ENCODE measurements around the gene MAP2K2.
"Not testable (repeated sequence)": the region's sequence is repeated elsewhere in the genome, so short reads cannot be mapped to it uniquely, and the experiment has no call there.

The MAP2K2 gene

DNA sequence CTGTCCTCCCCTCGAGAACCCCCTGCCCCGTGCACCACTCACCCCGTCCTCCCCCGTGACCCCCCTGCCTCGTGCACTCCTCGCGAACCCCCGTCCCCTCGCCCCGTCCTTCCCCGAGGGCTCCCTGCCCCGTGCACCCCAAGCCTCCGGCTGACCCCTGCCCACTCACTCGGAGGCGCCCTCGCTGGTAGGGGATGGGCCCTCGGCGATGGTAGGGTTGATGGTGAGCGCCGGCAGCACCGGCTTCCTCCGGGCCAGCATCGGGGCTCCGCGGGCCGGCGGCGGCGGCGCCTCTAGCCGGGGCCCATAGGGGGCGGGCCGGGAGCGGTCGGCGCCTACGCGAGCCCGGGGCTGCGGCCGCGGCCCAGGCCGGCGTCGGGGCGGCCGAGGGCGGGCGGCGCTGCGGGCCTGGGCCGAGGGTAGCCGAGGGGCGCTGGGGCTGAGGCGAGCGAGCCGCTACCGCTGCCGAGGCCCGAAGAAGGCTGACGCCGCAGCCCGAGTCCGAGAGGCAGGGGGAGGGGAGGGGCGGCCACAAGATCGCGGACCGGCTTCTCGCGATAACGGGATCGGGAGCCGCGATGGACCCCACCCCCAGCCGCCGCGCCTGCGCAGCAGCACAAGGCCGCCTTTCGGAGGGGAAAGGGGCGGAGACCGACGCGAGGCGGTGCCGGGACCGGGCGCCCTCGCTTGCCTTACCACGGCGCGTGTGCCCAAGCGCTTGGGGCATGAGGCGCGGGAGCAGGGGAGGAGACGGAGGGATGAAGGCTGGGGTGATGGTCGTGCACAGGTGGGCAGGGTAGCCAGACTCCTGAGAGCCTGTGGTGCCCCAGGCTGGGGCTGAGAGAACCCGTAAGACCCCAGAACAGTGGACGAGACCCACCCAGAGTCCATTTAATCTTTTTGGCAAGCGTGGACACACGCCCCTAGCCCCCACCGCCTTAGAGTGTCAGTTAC lies at the start of gene MAP2K2:
Gene MAP2K2 (minus strand): TSS at position 508 of the 954 bp plus-strand sequence. CDS start 247 bp downstream, at position 261.
- DNase-seq, result peak; percentile 94 to 96

DNA sequence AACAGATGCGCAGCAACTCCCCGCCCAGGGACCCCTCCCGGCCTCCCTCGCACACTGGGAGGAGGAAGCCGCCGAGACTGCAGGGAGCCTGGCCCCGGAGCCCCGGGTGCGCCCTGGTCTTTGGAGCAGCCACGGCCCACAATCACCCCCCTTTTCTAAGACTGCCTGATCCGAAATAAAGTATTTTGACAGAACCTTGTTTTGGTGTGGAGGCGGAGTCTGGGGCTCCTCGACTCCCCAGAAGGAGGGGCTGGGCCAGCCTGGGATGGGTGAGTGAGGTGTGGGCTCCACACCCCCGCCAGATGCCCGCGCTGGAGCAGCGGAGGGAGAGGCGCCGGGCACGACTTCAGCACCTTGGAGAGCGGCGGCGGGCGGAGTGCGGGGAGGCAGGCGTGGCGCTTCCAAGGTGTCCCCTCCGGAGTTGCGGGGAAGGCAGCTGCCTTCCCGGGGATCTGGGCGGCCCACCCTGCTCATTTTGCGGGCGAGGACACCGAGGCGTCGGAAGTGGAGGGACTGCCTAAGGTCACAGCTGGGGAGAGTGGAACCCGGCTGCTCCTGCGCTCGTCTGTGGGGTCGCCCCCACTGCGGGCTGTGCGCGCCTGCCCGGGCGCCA lies 49.0 kb upstream of the MAP2K2 start:
- peak; percentile 33 to 67 for DNase-seq

DNA sequence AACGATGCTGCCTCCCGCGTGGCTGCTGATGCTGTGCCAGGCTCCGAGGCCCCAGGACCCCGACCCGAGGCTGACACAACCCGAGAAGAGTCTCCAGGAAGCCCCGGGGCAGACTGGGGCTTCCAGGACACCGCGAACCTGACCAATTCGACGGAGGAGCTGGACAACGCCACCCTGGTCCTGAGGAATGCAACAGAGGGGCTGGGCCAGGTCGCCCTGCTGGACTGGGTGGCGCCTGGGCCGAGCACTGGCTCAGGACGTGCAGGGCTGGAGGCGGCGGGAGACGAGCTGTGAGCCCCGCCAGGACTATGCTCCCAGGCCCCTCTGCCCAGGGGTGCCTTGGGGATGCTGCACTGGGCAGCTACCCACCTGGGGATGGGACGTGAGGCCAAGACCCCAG lies 47.8 kb upstream of the MAP2K2 start:
- no peak for DNase-seq

DNA sequence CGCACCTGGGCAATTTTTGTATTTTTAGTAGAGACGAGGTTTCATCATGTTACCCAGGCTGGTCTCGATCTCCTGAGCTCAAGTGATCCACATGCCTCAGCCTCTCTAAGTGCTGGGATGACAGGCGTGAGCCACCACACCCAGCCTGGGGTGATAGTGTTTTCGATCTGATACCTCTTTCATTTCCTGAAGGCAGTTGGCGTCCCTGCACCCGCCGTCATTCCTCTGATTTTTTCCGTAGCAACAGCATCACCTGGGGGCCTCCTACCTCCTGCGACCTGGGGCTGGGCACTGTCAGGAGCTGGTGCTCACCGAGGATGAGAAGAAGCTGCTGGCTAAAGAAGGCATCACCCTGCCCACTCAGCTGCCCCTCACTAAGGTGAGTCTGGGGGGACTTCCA lies 40.3 kb upstream of the MAP2K2 start:
- no peak for DNase-seq

DNA sequence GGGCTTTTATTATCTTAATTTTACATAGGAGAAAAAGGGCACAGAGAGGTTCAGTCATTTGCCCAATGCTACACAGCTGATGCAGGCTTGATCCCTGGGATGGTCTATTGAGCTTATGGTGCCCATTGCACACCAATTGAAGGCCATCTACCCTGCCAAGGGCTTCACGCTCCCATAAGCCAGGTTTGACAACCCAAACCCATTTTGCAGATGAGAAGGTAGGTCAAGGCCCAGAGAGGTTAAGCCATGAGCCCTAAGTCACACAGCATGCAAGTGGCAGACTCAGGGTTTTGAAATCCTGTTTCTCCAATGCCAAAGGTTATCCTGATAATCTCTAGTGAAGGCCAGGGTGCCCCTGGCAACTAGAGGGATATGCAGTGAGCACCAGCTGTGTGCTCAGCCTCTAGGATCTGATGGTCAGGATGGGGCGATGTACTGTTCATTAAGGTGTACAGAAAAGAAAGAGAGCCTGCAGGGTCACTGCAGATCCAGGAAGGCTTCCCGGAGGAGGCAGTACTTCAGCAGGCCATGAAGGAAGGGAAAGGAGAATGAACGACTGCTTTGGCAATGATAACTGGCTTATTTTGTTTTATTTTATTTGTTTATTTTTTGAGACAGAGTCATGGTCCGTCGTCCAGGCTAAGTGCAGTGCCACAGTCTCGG lies 37.6 kb upstream of the MAP2K2 start:
- DNase-seq, result no peak

DNA sequence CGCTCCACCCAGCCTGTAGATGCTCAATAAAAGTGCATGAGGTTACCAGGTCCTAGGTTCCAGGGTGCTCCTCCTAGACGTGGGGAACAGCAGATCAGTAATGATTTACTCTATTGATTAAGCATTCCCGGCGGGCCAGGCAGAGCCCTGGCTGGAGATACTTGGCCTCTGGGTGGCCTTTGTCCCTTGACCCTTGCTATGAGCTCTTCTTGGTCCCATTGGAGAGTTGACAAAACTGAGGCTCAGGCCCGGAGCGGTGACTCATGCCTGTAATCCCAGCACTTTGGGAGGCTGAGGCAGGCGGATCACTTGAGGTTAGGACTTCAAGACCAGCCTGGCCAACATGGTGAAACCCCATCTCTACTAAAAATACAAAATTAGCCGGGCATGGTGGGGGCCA lies 34.0 kb upstream of the MAP2K2 start:
- DNase-seq, result not testable (repeated sequence)

DNA sequence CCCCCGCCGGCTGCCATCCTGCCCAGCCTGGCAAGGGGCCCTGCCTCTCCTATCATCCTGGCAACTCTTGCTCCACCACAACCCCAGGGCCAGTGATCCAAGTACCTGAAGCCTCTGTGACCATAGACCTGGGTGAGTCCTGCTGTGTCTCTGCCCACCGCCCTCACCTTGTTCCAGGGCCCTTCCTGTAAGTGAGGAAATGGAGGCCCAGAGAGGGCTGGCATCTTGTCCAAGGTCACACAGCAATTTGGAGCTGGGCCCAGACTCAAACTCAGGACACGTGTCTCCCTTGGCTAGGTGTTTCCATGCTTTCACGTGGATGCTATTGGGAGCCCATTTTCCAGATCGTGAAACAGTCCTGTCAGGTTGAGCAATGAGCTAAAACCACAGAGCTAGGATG lies 33.2 kb upstream of the MAP2K2 start:
- no peak for DNase-seq

DNA sequence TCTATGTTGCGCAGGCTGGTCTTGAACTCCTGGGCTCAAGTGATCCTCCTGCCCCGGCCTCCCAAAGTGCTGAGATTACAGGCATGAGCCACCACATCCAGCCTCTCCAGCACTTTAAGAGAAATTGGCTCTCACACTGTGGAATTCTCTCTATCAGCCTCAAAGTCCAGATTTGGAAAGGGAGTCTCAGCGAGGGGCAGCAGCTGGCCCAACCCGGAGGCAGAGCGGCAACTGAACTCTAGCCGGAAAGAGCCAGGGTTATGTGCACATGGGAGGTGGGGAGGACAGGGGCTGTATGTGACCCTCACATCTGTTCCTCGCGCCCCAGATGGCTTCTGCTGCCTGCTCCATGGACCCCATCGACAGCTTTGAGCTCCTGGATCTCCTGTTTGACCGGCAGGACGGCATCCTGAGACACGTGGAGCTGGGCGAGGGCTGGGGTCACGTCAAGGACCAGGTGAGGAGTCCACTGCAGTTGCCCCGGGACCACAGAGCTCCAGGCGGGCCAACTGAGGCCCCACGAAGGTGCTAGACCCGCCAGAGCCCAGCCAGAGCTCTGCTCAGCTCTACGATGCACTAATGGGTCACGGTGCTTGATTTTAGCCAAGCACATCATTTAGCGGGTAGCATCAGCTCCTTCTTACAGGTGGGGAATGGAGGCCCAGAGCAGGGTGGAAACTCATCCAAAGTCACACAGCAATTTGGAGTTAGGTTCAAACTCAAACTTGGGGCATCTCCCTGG lies 30.8 kb upstream of the MAP2K2 start:
- DNase-seq, result no peak

DNA sequence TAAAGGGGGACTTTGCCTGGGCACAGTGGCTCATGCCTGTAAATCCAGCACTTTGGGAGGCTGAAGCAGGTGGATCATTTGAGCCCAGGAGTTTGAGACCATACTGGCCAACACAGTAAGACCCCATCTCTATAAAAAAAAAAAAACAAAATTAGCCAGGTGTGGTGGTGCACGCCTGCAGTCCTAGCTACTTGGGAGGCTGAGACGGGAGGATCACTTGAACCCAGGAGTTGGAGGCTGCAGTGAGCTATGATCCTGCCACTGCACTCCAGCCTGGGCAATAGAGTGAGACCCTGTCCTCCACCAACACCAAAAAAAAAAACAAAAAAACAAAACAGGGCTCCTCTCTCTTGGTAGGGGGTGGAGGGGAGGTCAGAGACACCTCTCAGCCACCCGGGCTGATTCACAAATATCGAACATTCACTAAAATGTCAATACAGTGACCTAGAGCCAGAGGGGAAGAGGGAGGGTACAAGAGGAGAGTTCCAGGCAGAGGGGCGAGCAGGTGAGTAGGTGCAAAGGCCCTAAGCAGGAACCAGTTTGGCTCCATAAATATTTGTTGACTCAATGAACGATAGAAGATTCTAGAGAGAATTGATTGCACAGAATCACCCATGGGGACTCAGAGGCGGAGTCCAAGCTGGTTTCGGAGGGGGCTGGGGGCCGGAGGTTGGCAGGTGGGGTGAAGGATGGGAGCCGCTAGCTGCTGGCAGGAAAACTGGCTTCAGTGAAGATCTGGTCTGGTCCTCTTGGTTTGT lies 28.5 kb upstream of the MAP2K2 start:
- no peak for DNase-seq

DNA sequence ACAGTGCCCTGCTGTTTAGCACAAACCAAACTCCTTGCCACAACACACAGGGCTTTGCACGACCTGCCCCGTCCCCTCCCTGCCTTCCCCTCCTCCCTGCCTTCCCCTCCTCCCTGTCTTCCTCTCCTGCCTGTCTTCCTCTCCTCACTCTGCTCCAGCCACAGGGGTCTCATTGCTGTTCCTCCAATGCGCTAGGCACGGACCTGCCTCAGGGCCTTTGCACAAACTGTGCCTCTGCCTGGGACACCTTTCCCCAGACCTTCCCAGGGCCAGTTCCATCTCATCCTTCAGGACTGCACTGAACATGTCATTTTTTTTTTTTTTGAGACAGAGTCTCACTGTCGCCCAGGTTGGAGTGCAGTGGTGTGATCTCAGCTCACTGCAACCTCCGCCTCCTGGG lies 27.7 kb upstream of the MAP2K2 start:
- DNase-seq, result no peak

DNA sequence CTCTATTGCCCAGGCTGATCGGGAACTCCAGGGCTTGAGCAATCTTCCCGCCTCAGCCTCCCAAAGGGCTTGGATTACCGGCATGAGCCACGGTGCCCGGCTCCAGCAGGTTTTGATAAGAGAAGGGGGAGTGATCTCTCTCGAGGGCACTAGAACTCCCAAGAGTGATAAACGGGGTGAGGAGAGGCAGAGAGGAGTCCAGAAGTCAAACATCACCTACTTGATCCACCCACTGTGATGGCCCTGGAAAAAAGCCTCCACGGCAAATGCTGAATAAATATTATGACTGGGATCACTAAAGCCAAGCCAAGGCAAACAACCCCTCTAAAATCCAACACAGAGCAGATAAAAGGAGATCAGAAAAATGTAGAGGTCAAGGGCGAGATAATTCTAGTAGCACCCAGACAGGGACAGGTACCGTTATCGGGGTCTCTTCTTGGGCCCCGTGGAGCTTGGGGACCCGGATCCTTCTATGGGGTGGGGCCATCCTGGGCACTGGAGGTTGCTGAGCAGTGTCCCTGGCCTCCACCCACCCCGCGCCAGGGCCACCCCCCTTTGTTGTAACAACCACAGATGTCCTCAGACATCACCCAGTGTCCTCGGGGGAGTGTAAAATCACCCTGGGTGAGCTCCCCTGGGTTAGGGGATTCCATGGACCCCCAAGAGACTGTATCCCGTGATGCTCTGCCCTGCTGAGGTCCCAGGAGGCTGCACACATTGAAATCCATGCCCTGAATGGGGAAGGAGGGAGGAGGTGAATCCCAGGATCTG lies 25.8 kb upstream of the MAP2K2 start:
- DNase-seq, result no peak

DNA sequence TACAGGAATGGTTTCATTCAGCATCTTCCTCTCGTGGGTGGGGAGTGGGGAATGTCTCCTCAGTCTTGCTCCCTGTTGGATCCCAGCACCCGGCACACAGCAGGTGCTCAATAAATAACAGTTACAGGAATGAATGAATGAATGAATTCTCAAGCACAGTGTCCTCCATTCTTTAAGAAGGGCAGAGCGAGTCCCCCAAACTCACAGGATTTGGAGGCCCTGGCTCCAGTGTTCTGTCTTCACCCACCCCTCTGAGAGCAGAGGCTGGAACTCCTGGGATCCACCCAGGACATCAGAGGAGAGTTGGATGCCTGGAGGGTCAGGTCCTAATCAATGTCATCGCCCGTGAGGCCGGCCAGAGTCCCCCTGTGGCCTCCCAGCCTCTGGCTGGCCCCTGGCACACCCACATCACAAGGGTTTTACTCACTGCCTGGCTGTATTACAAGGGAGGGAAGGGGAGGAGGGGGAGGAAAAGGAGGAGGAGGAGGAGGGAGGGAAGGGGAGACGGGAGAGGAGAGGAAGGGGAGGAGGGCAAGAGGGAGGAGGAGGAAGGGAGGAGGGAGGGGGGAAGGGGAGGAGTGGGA lies 20.8 kb upstream of the MAP2K2 start:
- DNase-seq, result no peak

DNA sequence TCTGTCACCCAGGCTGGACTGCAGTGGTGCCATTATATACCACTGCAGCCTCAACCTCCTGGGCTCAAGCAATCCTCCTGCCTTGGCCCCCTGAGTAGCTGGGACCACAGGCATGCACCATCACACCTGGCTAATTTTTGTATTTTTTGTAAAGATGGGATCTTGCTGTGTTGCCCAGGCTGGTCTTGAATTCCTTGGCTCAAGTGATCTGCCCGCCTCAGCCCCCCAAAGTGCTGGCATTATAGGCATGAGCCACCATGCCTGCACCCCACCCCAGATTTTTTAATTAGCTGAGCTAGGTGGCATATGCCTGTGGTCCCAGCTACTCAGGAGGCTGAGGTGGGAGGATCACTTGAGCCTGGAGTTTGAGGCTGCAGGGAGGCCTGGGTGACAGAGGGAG lies 19.0 kb upstream of the MAP2K2 start:
- DNase-seq, result not testable (repeated sequence)

DNA sequence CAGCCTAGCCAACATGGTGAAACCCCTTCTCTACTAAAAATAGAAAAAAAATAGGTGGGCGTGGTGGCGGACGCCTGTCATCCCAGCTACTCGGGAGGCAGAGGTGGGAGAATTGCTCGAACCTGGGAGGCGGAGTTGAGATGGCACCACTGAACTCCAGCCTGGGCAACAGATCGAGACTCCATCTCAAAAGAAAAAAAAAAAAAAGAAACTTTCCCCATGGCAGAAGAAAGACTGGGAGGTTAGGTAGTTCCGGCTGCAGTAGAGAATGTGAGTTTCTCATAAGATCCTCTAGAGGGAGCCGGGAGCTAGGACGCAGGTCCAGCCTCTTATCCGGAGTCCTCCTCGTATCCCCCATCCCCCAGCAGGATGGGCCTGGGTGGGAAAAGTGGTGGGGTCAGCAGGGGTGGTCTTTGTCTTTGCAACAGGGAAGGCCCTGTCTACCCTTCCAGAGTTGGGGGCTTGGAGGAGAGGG lies 16.4 kb upstream of the MAP2K2 start:
- DNase-seq, result peak; percentile 26 to 49

DNA sequence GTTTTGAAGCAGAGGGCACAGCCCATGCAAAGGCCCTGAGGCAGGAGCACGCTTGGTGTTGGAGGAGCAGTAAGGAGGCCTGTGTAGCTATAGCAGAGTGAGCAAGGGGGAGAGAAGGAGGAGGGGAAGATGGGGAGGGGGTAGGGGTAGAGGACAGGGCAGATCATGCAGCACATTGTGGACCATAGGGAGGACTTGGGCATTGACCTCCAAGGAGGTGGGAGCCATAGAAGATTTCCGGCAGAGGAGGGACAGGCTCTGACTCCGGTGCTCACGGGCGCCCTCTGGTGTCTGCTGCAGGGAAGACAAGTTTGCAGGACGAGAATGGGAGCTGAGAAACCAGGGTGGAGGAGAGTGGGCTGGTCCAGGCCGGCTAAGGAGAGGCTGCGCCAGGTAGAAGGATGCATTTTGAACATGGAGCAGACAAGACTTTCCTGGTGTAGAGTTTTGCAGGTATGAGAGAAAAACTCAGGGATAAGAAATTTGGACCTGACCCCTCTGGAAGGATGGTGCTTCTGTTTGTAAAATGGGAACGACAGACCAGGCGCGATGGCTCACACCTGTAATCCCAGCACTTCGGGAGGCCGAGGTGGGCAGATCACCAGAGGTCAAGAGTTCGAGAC lies 15.8 kb upstream of the MAP2K2 start:
- DNase-seq, result peak; percentile 78 to 86

DNA sequence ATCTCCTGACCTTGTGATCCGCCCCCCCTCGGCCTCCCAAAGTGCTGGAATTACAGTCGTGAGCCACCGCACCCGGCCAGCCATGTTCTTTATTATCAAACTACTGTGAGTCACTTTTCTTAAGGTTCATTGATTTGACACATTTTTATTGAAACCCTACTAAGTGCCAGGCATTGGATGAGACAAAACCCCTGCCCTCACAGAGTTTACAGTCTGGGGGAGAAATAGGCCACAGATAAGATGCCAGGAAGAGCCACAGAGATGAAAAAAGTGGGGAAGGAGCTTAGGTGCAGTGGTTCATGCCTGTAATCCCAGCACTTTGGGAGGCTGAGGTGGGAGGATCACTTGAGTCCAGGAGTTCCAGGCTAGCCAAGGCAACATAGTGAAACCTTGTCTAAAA lies 14.5 kb upstream of the MAP2K2 start:
- DNase-seq, result no peak

DNA sequence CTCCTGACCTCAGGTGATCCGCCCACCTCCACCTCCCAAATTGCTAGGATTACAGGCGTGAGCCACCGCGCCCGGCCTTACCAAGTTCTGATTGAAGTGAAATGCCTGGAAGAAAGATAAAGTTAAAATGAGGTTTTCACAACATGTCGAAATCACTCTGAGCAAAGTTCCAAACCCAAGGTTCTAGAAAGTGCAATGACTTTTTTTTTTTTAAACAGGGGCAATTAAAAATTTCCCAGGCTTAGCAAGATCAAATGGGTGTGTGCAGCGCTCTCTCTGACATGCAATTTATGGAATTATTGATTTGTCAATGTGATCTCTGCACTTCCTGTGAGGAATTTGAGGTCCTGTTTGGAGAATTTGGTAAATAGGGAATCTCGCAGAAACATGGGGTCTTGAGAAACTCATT lies 12.8 kb upstream of the MAP2K2 start:
- DNase-seq, result no peak

DNA sequence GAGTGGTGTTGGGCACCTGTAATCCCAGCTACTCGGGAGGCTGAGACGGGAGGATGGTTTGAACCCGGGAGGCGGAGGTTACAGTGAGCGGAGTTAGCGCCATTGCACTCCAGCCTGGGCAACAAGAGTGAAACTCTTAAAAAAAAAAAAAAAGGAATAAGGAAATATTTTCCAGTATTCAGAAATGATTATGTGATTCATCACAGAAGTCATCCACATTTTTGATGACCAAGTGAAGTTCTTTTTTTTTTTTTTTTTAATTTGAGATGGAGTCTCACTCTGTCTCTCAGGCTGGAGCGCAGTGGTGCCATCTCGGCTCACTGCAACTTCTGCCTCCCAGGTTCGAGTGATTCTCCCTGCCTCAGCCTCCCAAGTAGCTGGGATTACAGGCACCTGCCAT lies 11.5 kb upstream of the MAP2K2 start:
- not testable (repeated sequence) for DNase-seq

DNA sequence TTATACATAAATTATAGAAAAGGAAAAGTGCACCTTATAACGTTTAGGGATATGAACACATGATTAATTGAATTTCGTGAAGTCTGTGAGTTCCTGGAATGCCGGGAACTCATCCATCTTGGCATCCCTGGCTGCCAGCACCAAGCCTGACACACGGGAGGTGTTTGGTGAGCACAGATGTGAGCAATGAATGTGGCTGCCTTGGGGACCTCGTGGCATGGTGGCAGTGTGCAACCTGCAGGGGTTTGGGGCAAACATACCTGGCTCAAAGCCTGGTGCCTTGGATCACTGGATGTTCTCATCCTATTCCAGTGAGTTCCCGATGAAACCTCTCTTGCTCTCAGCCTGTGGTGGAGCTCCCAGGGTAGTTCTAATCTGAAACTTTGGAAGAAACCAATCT lies 10.4 kb upstream of the MAP2K2 start:
- DNase-seq, result no peak

DNA sequence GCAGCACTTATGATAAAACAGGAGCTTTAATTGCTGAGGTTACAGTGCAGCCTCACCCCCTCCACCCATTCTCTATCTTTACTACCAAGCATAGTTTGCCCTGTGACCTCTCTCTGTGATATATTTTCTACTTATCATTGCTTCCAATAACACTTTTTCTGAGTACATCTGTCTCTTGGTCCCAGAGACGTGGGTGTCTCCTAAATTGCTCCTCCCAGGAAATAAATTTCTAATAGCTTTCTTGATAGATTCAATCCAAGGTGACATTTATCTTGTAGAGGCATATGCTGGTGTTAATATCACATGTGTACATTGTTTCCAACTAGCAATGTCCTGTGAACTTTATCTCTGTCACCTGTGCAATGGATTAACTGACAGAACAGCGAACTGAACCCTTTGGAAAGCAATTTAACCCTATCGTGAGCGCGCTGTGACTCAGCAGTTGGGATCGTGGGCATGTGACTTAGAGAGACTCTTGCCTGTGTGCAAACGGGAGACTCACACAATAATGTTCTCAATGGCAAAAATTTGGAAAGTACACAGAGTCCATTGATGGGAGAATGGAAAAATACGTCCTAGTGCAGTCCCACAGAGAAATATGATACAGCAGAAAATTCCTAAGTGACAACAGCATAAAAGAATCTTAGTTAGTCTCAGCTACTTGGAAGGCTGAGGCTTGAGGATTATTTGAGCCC lies 7.0 kb upstream of the MAP2K2 start:
- no peak for DNase-seq
